Activated CD4-positive, CD25-positive, alpha-beta regulatory T cell treated with anti-CD3 and anti-CD28 coated beads, Interleukin-2, amount 50 U/mL, for 16 hours (primary cell): Measurements from ENCODE around the gene ROPN1L.
"Not testable (repeated sequence)": the region's sequence is repeated elsewhere in the genome, so short reads cannot be mapped to it uniquely, and the experiment has no call there.

Experiments used
- DNase-seq: peaks from one replicate; pipeline ENCODE4 v3.0.0-alpha.2; 2020; ENCODE audit warnings: low read depth, low spot score

ROPN1L gene

DNA sequence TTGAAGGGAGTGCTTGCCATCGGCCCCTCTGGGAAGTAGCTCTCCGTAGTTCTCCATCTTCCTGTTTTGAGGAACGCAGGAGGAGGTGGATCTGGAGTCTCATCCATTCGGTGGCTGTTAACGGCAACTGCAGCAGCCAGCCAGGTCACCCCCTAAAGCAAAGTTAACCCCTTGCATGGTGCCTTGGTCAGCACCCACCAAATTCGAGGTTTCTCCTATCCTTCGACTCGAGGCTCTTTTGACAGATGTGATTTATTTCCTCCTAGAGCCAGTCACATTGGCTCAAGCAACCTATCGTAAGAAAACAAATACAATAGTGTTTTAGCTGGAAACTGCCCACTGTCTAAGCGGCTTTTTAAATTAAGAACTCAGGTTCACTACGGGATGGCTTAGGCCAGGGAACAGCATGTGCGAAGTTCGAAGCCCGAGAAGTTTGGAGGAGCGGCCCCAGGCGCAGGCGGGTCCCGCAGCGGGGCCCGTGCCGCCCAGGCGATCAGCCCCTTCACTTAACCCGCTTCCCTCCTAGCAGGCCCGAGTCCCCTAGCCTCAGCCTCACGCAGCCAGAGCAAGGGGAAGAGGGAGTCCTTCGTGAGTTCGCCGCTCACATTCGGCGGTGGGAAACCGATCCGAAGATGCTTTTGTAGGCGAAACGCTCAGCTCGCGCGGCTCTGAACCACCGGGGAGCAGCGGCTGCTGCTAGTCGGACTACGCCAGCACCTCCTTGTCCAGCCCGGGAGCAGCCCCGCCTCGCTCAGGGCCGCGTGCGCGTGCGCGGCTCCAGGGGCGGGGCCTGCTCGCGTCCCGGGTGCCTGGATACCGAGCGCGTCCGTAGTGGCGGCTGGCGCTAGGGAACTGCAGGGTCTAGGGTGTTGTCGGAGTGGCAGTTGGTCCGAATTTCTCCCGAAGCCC is at the start of gene ROPN1L:
Gene ROPN1L, plus strand, starts transcription at position 797 of the 909 bp plus-strand sequence. CDS start 289 bp downstream, outside the sequence.
- peak; percentile 46 for DNase-seq

DNA sequence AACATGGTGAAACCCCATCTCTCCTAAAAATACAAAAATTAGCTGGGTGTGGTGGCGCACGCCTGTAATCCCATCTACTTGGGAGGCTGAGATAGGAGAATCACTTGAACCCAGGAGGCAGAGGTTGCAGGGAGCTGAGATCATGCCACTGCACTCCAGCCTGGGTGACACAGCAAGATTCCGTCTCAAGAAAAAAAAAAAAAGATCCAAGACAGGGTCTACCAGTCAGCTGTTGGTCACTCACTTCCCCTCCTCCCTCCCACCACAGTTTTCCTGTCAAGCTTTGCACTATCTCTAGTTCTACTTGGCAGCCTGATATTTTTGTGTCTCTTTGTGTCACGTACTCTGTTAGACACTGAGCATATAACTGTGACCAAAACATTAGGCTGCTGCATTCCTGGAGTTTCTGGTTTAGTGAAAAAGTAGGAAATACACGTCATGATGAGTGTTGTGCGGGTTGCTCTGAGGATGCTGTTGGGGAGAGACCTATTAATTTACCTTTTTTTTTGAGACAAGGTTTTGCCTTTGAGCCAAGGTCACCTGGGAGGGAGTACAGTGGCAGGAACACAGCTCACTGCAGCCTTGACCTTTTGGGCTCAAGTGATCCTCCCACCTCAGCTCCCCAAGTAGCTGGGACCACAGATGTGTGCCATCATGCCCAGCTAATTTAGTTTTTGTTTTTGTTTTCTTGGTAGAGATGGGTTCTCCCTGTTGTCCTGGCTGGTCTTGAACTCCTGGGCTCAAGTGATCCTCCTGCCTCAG is 48.9 kb upstream of the ROPN1L start:
- DNase-seq = not testable (repeated sequence)

DNA sequence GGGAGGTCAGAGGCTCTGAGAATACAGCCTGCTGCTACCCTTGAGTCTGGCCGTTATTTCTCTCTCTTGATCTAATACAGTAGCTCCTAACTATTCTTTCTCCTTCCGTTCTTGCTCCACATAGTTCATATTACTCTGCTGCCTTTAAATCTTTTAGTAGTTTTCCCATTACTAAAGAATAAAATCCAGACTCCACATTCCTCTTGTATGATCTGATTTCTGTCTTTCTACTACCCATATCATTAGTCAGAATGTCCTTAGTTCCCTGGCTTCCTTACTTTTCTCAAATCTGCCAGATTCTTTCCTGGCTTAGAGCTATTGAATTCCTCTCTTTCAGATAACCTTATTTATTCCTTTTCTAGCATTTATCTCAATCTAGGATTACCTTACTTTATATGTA is 48.2 kb upstream of the ROPN1L start:
- no peak for DNase-seq

DNA sequence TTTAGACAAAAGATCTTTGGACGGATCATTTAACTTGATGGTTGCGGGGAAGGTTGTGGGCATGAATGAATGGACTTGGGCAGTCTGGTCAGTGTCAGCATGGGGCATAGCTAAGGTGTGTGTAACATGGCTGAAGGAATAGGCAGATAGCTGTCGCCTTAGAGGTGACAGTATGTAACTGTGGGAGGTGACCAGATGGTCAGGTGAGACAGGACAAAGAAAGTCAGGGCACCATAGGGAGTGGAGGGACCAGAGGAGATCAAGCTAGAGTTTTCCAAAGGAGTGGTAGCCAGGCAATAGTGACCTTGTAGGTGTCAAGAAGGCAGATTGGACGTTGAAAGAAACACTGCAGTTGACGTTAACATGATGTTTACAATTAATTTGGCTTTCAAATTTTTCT is 45.1 kb upstream of the ROPN1L start:
- DNase-seq = no peak

DNA sequence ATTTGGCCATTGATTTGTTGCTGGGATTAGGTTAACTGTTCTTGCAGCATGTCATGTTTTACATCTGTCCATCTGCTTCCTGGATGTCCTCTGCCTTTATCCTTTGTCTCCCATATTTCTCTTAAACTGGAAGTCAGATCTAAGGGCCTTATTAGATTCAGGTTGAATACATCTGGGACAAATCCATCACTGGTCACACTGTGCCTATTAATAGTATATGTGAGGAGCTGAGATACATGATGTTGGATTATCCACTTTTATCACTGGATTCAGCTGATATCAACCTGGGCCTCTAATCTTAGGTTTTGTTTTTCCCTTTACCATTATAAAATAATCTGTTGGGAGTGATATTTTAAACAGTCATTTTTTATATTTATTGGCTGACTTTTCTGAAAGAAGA is 41.8 kb upstream of the ROPN1L start:
- no peak for DNase-seq

DNA sequence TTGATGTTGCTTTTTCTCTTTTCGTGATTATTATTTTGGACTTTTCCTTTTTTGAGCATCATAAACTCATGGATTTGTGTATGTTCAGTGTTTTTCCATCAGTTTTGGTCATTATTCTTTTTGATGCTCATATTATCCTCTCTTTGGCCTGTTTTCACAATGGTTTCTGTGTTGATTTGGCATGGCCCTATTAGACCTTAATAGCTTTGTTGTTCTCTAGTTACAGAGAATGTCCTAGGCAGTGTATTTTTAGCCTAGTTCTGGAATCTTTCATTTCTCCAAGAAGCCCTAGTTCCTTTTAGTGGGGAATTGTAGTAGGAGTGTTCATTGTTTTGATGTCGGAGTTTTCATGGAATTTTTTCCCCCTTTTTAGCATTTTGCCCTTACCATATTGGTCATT is 41.3 kb upstream of the ROPN1L start:
- DNase-seq = no peak

DNA sequence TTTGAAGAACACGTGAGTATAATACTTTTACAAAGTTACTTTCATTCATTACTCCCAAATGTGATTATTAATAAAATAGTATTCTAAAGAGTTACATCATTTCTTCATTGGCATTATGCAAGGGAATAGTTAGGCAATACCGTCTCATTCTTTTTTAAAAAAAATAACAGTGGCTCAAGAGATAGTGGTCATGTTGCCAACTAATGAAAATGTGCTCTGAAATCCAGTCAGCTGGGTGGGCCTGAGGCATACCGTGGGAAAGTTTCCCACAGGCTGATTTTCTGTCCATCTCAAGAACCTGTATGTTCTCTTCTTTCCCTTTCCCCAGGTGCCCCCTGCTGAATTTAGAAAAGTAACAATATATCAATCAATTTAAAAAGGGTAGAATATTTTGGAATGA is 40.8 kb upstream of the ROPN1L start:
- no peak for DNase-seq

DNA sequence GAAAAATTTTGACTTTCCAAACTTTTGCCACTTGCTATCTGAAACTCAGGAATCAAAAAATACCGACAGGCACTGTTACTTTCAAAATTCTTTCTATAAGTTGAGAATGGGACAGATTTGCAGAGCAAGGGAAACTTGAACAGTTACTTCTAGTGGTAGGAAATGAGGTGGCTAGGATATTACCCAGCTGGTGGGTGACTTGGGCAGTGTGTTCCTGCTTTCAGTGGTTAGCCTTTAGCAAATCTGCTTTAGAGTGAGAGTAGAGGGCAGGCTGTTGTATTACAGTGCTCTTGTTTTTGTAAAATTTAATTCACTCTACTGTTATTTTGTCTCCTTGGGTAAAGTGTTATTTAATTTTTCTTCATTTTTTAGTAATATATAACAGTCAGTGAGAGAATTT is 40.2 kb upstream of the ROPN1L start:
- no peak for DNase-seq

DNA sequence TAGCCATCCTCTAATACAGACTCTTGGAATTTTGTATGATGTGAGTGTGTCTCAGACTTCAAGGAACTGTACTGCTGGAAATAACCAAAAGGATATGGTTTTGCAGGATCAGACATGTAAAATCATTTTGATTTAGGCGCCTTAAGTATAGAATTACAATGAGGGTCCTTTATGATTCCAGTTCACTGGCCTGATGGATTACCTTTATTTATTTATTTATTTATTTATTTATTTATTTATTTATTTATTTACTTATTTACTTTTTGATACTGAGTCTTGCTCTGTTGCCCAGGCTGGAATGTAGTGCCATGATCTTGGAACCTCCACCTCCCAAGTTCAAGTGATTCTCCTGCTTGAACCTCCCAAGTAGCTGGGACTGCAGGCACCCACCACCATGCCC is 37.9 kb upstream of the ROPN1L start:
- DNase-seq = no peak

DNA sequence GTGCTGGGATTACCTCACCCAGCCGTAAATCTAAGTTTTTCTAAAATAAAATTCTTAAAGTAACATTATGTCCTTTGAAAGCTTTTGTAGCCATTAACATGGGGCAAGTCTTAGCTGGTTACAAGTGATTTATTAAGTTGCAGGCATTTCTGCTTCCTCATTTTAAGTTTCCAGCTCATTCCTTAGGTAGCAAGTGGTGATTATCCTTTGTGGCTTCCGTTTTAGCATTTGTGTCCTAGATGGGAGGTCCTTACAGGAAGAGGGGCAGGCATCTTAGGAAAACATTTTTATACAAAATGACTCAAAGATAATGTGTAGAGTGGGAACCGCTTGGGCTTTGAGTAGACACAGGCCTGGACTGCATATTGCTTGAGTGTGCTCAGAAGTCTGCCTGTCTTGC is 35.0 kb upstream of the ROPN1L start:
- no peak for DNase-seq

DNA sequence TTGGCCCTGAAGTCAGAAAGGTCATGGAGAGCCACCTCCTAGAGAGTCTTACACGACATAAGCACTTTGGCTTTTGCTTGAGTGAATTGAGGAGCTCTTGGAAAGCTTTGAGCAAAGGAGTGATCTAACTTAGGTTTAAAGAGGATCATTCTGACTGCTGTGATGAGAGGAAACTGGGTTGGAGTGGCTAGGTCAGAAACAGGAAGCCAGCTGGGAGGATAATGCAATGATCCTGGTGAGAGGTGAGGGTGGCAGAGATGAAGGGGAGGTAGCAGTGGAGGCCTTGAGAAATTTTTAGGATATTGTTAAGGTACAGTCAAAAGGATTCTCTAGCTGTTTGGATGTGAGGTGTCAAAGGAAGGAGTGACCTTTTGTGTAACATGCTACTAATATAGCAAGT is 32.2 kb upstream of the ROPN1L start:
- no peak for DNase-seq

DNA sequence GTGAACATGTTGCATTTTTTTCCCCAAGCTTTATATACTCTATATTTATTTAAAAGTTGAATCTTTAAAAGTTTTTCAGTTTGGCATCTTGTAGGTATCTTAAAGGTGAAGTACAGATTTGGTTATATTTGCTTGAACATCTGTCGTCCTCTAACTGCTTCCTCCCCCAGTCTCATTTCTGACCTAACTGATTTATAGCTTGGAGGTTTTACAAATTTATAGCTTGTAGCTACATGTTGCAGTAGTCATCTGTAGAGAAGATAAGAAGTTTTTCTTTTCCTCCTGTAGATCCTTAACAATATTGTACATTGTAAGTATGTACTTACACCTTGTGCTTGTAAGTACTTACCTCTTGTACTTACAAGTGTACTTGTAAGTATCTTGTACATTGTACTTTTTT is 31.0 kb upstream of the ROPN1L start:
- DNase-seq = no peak

DNA sequence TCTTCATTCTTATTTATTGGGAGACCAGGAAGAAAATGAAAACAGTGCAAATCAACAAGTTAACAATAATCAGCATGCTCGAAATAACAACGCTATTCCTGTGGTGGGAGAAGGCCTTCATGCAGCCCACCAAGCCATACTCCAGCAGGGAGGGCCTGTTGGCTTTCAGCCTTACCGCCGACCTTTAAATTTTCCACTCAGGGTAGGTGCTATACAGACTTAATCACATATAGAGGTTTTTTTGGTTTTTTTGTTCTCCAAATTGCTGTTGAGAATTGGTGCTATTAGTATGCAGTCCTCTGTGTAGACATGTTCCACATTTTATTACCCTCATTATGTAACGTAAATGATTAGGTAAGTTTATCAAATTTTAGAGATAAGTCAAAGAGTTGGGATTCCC is 30.3 kb upstream of the ROPN1L start:
- DNase-seq = no peak

DNA sequence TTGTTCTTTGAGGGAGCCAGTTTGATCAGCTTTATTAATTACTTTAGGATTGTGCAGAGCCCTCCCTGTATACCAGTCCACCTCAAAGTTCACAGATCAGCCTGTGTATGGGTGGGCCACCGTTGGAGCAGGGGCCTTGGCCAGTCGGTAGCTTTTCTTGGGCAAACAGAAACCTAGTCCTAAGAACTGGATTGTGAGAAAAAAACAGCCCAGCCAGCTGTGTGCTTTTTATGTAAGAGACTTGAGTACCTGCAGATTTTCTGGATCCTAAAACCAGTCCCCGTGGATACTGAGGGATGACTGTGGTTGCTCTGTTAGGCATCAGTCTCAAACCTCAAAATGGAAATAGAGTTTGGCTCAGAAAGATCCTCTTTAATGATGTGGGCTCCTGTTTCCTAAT is 24.8 kb upstream of the ROPN1L start:
- DNase-seq = no peak

DNA sequence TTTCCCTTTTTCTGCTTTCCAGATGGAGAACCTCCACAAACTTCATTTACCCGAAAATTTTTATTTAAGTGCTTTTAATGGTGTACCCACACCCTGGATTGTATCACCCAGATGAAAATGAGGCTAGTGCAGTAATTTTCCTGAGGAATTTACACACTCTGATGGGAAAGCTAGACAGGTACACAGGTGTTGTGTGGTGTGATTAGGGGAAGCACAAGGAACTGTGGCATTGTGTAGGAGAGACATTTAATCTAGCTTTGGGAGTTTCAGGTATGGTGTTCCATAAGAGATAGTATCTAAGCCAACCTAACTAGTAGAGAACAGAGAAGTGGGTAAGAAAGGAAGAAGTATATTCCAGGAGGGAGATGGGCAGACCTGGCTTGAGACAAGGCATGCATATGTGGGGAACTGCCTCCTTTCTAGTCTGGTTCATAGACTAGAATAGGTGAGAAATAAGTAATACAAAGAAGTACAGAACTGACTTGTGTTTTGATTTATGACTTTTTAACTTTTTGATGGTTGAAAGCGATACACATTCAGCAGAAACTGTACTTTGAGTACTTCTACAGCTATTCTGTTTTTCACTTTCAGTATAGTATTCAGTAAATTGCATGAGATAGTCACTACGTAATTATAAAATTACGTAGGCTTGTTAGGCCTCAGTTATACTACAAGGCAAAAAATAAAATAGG is 22.9 kb upstream of the ROPN1L start:
- DNase-seq = no peak

DNA sequence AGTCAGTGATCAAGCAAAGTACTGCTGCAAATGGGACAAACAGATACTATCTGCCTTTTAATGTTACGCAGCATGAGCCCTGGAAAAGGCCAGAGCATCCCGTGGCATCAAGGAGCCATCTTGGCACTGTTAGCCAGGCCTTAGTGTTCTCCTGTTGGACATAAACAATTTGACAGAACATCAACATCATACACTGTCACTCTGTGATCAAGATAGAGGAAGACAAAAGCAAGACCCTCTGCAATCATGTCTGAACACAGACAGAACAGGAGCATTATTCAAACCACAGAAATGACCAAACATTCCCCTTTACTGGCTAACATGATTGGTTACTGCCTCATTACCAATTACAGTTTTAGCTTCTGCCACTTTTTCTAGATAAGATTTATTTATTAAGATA is 21.2 kb upstream of the ROPN1L start:
- DNase-seq = no peak

DNA sequence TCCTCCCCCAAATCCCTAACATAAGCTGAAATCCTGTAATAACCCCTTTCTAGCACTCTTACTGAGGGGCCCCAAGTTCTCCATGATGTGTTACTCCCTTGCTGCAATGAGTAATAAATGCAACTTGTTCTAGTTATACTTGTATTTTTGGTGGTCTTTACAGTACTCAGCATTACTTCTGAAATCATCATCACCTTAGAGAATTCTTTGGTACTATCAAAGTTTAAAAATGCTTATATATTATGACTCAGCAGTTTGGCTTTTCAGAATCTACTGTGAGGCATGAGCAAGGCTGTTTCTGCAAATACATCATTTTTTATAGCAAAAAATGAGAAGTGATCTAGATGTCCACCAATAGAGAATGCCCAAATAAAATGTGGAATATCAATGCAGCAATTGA is 20.7 kb upstream of the ROPN1L start:
- DNase-seq = no peak

DNA sequence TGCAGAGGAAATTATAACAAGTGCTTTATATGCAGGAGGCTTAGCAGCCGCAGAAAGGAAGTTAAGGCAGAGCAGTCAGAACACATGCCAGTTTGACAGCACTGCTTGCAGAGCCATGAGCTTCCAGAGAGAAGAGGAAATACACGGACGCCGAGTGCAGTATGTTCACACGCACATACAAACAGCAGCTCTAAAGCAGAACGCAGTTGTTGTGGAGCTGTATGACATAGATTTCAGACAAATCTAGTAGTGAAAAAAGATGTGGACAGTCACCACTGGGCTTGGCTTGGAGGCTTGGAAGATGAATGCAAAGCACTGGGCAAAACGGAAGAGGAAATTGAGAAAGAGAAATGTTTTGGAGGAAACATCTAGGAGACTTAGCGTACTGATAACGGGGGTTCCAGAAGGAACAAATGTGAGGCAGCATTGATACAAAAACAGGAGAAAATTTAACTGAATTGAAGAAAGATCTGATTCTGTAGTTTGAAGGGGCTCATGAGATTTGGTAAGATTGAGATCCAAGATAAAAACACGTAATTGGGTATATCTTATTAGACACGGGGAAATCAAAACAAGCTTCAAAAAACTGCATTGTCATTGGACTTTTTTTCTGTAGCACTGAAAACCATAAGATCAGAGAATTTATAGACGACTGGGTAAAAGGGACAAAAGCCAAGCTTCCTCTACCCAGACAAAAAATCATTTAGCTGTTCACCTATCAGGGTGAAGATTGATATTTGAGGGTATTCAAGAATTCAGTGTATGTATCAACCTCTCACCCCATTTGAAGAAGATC is 19.6 kb upstream of the ROPN1L start:
- no peak for DNase-seq

DNA sequence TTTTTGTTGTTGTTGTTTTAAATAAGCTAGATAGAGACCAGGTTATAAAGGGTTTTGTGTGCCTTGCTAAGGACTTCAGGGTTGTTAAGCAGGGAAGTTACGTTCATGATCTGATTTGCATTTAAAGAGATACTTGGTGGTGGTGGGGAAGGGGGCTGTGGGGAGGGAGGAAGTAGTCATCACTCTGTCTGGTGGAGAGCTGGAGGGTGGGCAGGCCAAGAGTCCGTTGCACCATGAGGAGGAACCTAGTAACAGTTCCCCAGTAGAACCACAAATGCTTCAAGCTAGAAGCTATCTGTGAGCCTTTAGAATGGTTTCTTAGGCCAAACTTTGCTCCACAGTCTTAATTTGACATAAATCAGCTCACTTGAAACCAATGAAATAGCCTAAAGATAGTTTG is 18.7 kb upstream of the ROPN1L start:
- DNase-seq = no peak

DNA sequence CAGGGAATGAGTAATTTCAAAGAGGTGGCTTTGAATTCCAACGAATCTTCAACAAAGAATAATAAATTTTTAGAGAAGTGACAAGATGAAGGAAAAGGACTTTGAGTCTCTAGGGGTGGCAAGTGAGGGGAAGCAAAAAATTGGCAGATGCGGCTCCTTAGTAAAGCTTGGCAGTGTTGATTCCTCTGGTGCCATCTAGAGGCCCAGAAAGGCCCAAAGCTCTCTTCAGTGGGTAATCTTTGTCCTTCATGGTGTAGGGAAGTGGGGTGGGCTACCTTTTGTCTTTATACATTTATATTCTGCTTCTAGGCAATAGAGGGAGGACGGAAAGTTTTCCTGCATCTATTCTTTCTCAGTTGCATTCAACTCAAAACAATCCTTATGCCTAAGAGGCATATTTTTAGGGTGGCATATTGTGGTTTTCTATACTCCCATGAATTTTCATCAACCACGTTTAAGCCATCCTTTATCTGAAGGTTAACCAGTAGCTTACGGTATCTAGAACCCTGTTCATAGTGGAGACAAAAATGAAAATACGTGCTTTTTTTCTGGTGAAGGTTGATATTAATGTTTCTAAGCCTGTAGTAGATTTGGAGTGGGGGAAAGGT is 17.5 kb upstream of the ROPN1L start:
- no peak for DNase-seq

DNA sequence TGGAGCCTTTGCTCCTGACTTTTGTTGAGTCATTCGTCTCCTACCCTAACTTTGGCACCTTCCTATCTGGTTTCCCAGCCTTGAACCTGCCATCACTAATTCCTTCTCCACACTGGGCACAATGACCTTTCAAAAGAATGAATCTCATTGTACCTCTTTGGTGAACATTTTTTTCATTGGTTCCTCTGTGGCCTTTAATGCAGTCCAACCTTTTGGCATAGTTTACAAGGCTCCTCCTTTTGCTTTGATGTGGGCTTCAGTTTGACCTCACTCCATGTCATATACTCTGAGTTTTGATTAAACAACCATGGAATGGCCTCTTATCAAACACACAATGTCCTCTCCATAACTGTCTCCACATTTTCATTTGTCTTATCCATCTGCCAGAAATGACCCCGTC is 14.5 kb upstream of the ROPN1L start:
- DNase-seq = no peak
